Measurements from ENCODE around the gene SYT12.
"Not testable (repeated sequence)": the region's sequence is repeated elsewhere in the genome, so short reads cannot be mapped to it uniquely, and the experiment has no call there.

SYT12 gene

GRCh38 chr11:66986178-66986545 lies 36.8 kb upstream of the SYT12 start:
- Histone ChIP-seq H4K20me1 (ENCODE audit: low read depth, low read length) (no peaks in the 10 kb centered on the region), H3K9me3 (ENCODE audit: insufficient read depth, low read length) (no peaks in the 10 kb centered on the region), H3K9ac (ENCODE audit: low read length) (no peak overlapping the region), H3K4me2 (ENCODE audit: low read depth, low read length, poor library complexity, severe bottlenecking) (no peak overlapping the region), H3K79me2 (ENCODE audit: insufficient read depth, low read length) (no peaks in the 10 kb centered on the region), H3K9me2 (replicated peaks; ENCODE audit: insufficient read depth, low read length) (no peaks in the 10 kb centered on the region), H2AFZ (ENCODE audit: low read depth, low read length, severe bottlenecking) (no peak overlapping the region), H3K36me3 (ENCODE audit: low read length) (no peaks in the 10 kb centered on the region), H3K27me3 (ENCODE audit: low read length) (no peaks in the 10 kb centered on the region), H3K27ac (ENCODE audit: low read depth, low read length) (no peak overlapping the region), H3K4me3 (ENCODE audit: insufficient read depth, low read length, poor library complexity, severe bottlenecking) (no peak overlapping the region), H3F3A (ENCODE audit: insufficient read depth) (no peaks in the 10 kb centered on the region)
- TF ChIP-seq, protein P1, sequence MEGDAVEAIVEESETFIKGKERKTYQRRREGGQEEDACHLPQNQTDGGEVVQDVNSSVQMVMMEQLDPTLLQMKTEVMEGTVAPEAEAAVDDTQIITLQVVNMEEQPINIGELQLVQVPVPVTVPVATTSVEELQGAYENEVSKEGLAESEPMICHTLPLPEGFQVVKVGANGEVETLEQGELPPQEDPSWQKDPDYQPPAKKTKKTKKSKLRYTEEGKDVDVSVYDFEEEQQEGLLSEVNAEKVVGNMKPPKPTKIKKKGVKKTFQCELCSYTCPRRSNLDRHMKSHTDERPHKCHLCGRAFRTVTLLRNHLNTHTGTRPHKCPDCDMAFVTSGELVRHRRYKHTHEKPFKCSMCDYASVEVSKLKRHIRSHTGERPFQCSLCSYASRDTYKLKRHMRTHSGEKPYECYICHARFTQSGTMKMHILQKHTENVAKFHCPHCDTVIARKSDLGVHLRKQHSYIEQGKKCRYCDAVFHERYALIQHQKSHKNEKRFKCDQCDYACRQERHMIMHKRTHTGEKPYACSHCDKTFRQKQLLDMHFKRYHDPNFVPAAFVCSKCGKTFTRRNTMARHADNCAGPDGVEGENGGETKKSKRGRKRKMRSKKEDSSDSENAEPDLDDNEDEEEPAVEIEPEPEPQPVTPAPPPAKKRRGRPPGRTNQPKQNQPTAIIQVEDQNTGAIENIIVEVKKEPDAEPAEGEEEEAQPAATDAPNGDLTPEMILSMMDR (IDR thresholded peaks at IDR 0.05; ENCODE audit: insufficient read depth, low read length, poor library complexity, severe bottlenecking) = no peak
- no peak for TF ChIP-seq EZH2phosphoT487 (conservative IDR thresholded peaks at IDR 0.05; ENCODE audit: low read length)

DNA sequence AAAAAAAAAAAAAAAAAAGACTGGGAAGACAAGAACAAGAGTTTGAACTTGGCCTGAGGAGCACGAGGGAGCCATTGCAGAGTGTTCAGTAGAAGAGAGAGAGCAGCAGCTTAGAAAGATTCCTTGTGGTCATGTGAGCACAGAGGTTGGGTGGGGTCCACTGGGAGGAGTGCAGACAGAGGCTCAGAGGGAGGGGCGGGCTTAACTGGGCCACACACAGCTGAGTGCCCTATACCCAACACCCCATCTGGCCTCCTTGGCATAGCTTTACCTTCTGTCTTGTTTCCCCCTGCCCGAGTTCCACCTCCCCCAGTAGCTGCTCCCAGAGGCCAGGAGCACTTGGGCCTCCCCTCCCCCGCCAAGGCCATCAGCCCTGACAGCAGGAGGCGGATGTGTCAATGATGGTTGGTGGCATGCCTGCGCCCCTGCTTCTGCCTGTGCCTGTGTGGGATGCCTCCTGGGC lies 35.7 kb upstream of the SYT12 start:
- H3K36me3 ChIP-seq (ENCODE audit: low read length) = no peaks in the 10 kb centered on the region

GRCh38 chr11:66987924-66988637 lies 34.9 kb upstream of the SYT12 start:
- Histone ChIP-seq H4K20me1 (ENCODE audit: low read depth, low read length) (no peaks in the 10 kb centered on the region), H3K9me2 (replicated peaks; ENCODE audit: insufficient read depth, low read length) (no peaks in the 10 kb centered on the region), H3F3A (ENCODE audit: insufficient read depth) (no peaks in the 10 kb centered on the region), H3K27ac (ENCODE audit: low read depth, low read length) (no peak overlapping the region), H3K79me2 (ENCODE audit: insufficient read depth, low read length) (no peaks in the 10 kb centered on the region), H2AFZ (ENCODE audit: low read depth, low read length, severe bottlenecking) (no peak overlapping the region), H3K9ac (ENCODE audit: low read length) (no peak overlapping the region), H3K9me3 (ENCODE audit: insufficient read depth, low read length) (no peaks in the 10 kb centered on the region), H3K27me3 (ENCODE audit: low read length) (no peaks in the 10 kb centered on the region), H3K4me3 (ENCODE audit: insufficient read depth, low read length, poor library complexity, severe bottlenecking) (no peak overlapping the region), H3K36me3 (ENCODE audit: low read length) (no peaks in the 10 kb centered on the region), H3K4me2 (ENCODE audit: low read depth, low read length, poor library complexity, severe bottlenecking) (no peak overlapping the region)
- no peak for TF ChIP-seq EZH2phosphoT487 (conservative IDR thresholded peaks at IDR 0.05; ENCODE audit: low read length)
- TF ChIP-seq, protein P1 (IDR thresholded peaks at IDR 0.05; ENCODE audit: insufficient read depth, low read length, poor library complexity, severe bottlenecking) = no peak

More for the DNA sequence above, 35.7 kb upstream of the SYT12 start:
- H3F3A ChIP-seq (ENCODE audit: insufficient read depth) = no peaks in the 10 kb centered on the region
- no peak overlapping the region for H3K4me3 ChIP-seq (ENCODE audit: insufficient read depth, low read length, poor library complexity, severe bottlenecking)
- H3K27ac ChIP-seq (ENCODE audit: low read depth, low read length) = no peak overlapping the region
- H2AFZ ChIP-seq (ENCODE audit: low read depth, low read length, severe bottlenecking) = no peak overlapping the region
- no peaks in the 10 kb centered on the region for H3K27me3 ChIP-seq (ENCODE audit: low read length)
- no peaks in the 10 kb centered on the region for H3K9me2 ChIP-seq (replicated peaks; ENCODE audit: insufficient read depth, low read length)
- H4K20me1 ChIP-seq (ENCODE audit: low read depth, low read length) = no peaks in the 10 kb centered on the region
- H3K4me2 ChIP-seq (ENCODE audit: low read depth, low read length, poor library complexity, severe bottlenecking) = no peak overlapping the region
- no peaks in the 10 kb centered on the region for H3K9me3 ChIP-seq (ENCODE audit: insufficient read depth, low read length)
- no peak overlapping the region for H3K9ac ChIP-seq (ENCODE audit: low read length)
- no peaks in the 10 kb centered on the region for H3K79me2 ChIP-seq (ENCODE audit: insufficient read depth, low read length)
- TF ChIP-seq, protein P1 (IDR thresholded peaks at IDR 0.05; ENCODE audit: insufficient read depth, low read length, poor library complexity, severe bottlenecking) = no peak
- TF ChIP-seq EZH2phosphoT487 (conservative IDR thresholded peaks at IDR 0.05; ENCODE audit: low read length) = no peak

GRCh38 chr11:66988741-66989140 lies 34.2 kb upstream of the SYT12 start:
- H3K27ac ChIP-seq (ENCODE audit: low read depth, low read length); H3K9me3 ChIP-seq (ENCODE audit: insufficient read depth, low read length); H3K27me3 ChIP-seq (ENCODE audit: low read length): not testable (repeated sequence)

DNA sequence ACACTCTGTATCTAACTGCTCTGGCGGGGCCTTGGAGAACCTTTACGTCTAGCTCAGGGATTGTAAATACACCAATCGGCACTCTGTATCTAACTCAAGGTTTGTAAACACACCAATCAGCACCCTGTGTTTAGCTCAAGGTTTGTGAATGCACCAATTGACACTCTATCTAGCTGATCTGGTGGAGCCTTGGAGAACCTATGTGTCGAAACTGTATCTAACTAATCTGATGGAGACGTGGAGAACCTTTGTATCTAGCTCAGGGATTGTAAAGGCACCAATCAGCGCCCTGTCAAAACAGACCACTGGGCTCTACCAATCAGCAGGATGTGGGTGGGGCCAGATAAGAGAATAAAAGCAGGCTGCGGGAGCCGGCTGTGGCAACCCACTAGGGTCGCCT lies 33.6 kb upstream of the SYT12 start:
- not testable (repeated sequence) for H3K4me3 ChIP-seq (ENCODE audit: insufficient read depth, low read length, poor library complexity, severe bottlenecking); H4K20me1 ChIP-seq (ENCODE audit: low read depth, low read length); H2AFZ ChIP-seq (ENCODE audit: low read depth, low read length, severe bottlenecking); H3K9me3 ChIP-seq (ENCODE audit: insufficient read depth, low read length); H3K79me2 ChIP-seq (ENCODE audit: insufficient read depth, low read length); H3K27ac ChIP-seq (ENCODE audit: low read depth, low read length); H3F3A ChIP-seq (ENCODE audit: insufficient read depth); H3K27me3 ChIP-seq (ENCODE audit: low read length); H3K9ac ChIP-seq (ENCODE audit: low read length); H3K4me2 ChIP-seq (ENCODE audit: low read depth, low read length, poor library complexity, severe bottlenecking); H3K9me2 ChIP-seq (replicated peaks; ENCODE audit: insufficient read depth, low read length); H3K36me3 ChIP-seq (ENCODE audit: low read length)

More at GRCh38 chr11:66988741-66989140, 34.2 kb upstream of the SYT12 start:
- H3K4me3 ChIP-seq (ENCODE audit: insufficient read depth, low read length, poor library complexity, severe bottlenecking); H2AFZ ChIP-seq (ENCODE audit: low read depth, low read length, severe bottlenecking); H3K36me3 ChIP-seq (ENCODE audit: low read length); H3K79me2 ChIP-seq (ENCODE audit: insufficient read depth, low read length); H3F3A ChIP-seq (ENCODE audit: insufficient read depth); H3K4me2 ChIP-seq (ENCODE audit: low read depth, low read length, poor library complexity, severe bottlenecking); H3K9ac ChIP-seq (ENCODE audit: low read length); H4K20me1 ChIP-seq (ENCODE audit: low read depth, low read length); H3K9me2 ChIP-seq (replicated peaks; ENCODE audit: insufficient read depth, low read length): not testable (repeated sequence)

Data from SU-DHL-6 (cell line).